GM12874 (cell line): ENCODE data around the gene CLDN14.

ENCODE experiments used
- TF ChIP-seq, protein P1 (sequence below): IDR thresholded peaks from 2 replicates; pipeline ENCODE4 v1.5.1; 2011; ENCODE audit warnings: low read depth, mild to moderate bottlenecking, control low read depth, low read length, moderate library complexity; ENCODE audit not compliant: insufficient read depth

The CLDN14 gene

DNA sequence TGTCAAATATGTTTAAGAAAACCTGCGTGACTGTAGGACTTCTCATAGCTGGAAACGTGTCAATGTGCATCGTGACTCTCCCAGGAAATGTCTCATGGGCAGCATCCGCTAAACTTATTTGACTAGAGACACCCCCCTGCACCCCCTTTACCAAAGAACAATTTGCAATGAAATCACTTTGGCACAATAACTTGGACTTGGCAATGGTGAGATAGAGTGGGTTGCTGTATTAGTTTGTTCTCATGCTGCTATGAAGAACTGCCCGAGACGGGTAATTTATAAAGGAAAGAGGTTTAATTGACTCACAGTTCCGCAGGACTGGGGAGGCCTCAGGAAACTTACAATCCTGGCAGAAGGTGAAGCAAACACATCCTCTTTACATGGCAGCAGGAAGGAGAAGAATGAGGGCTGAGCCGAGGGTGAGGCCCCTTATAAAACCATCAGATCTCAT lies 13.8 kb downstream of the CLDN14 start:
- TF ChIP-seq, protein P1, sequence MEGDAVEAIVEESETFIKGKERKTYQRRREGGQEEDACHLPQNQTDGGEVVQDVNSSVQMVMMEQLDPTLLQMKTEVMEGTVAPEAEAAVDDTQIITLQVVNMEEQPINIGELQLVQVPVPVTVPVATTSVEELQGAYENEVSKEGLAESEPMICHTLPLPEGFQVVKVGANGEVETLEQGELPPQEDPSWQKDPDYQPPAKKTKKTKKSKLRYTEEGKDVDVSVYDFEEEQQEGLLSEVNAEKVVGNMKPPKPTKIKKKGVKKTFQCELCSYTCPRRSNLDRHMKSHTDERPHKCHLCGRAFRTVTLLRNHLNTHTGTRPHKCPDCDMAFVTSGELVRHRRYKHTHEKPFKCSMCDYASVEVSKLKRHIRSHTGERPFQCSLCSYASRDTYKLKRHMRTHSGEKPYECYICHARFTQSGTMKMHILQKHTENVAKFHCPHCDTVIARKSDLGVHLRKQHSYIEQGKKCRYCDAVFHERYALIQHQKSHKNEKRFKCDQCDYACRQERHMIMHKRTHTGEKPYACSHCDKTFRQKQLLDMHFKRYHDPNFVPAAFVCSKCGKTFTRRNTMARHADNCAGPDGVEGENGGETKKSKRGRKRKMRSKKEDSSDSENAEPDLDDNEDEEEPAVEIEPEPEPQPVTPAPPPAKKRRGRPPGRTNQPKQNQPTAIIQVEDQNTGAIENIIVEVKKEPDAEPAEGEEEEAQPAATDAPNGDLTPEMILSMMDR: no peak

DNA sequence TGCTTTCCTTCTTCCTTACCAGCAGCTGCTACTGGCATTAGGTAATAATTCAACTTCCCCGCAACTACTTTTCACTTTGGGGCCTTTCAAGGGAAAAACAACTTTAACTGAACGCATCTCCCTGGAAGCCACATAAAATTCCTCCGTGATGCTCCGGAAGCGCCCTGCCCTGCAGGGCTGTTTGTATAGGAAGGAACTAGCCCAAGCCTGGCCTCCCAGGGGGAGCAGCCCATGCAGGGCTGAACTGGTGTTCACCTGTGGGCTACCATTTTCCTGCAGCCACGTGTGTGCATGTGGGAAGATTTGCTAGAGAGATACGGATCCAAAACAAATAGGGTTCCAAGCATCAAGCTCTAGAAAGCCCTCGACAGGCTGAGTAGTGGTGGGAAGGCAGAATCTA lies 14.4 kb downstream of the CLDN14 start:
- TF ChIP-seq, protein P1: no peak

DNA sequence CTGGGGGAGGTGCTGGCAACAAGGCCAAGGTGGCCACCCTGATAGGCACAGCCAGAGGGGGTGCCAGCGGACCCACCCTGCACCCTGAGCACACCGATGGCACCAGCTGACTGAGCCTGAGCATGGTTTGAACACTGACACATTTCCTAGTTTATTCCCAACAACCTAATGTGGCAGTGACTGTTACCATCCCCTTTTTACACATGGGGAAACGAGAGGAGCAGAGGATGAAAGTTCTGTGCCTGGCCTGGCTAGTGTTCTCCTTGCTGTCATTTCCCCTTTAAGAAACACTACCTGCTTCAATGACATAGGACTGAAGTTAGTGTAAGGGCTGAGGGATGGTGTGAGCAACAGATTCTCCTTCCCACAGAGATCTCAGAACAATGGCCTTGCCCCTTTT lies 15.3 kb downstream of the CLDN14 start:
- TF ChIP-seq, protein P1: no peak

DNA sequence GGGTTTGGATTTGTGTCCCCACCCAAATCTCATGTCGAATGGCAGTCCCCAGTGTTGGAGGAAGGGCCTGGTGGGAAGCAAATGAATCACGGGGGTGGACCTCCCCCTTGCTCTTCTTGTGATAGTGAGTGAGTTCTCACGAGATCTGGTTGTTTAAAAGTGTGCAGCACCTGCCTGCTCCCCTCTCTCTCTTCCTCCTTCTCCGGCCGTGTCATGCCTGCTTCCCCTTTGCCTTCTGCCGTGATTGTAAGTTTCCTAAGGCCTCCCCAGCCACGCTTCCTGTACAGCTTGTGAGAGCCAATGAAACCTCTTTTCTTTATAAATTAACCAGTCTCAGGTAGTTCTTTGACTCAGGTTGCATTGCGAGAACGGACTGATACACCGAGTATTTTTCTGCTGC lies 15.9 kb downstream of the CLDN14 start:
- TF ChIP-seq, protein P1: no peak

DNA sequence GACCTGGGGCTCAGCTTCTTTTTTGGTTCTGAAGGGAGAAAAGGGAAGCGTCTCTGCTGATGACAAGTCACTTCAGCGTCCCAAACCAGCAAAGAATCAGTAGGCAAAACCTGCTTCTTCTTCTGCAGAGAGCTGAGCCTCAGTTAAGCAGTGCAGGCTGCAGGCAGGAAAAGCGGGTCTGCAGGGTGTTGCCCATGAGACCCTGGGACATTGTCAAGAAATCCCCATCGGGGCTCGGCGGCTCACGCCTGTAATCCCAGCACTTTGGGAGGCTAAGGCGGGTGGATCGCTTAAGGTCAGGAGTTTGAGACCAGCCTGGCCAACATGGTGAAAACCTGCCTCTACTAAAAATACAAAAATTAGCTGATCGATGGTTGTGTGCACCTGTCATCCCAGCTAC lies 16.7 kb downstream of the CLDN14 start:
- TF ChIP-seq, protein P1: no peak

DNA sequence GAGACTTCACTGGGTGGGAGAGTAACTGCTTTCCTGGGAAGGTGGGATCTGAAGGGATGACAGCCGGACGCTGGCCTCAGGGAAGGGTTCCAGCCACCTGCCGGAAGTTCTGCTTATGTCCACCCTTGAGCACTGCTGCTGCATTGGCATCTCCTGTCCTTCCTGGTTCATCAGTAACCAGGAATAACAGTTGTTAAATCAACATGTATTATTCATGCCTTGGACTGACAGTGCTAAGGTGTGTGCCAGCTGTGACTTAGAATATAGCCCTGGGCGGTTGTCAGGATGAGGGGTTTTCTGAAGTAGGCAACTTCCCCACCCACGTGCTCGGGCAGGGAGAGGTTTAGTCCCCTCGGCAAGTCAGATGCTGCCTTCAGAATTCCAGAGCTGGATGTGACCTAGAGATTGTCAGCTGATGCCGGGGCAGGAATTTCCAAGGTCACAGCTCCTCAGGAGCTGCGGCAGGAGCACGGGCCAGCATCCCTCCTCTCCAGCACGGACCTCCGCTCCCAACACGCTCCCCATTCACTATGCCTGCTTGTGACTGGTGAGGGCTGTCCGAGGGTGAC lies 17.9 kb downstream of the CLDN14 start:
- TF ChIP-seq, protein P1: no peak

DNA sequence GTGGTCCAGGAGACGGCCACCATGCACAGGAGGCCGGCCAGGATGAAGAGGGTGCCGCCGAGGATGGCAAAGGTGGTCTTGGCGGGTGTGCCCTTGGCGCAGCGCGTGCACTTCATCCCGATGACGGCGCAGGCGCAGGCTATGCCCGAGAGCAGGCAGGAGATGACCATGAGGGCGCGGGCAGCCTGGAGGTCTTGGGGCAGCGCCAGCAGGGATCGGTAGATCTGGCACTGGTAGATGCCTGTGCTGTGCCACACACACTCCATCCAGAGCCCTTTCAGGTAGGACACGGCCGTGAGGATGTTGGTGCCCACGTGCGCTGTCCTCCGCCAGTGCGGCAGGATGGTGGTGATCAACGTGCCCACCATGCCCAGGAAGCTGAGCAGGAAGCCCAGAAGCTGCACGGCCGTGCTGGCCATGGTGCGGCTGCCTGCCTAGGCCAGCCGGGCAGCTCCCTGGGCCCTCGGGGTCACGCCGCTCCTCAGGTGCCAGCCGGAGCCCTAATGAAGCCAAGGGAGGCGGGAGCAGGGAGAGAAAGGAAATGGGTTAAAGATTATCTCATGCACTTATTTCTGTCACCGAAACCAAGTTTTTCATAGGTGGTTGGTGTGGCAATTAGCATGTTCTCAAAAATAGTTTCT lies 18.5 kb downstream of the CLDN14 start:
- TF ChIP-seq, protein P1: no peak
